HEK293T (cell line): Measurements from ENCODE around the gene RLF.

Experiments used
- ARNT ChIP-seq: fragments of 450-650 bp; IDR thresholded peaks from 2 replicates; pipeline ENCODE4 v1.6.1; 2017; ENCODE audit warnings: mild to moderate bottlenecking
- BHLHE40 ChIP-seq: fragments of 450-650 bp; IDR thresholded peaks from 2 replicates; pipeline ENCODE4 v1.6.1; 2016; ENCODE audit warnings: mild to moderate bottlenecking, moderate library complexity, borderline replicate concordance
- CTBP1 ChIP-seq: fragments of 450-650 bp; IDR thresholded peaks from 2 replicates; pipeline ENCODE4 v1.6.1; 2016; ENCODE audit warnings: borderline replicate concordance
- ELF4 ChIP-seq: fragments of 450-650 bp; IDR thresholded peaks from 2 replicates; pipeline ENCODE4 v1.6.1; 2017; ENCODE audit warnings: antibody characterized with exemption
- FOXK2 ChIP-seq: fragments of 450-650 bp; IDR thresholded peaks from 2 replicates; pipeline ENCODE4 v1.6.1; 2016; ENCODE audit warnings: mild to moderate bottlenecking
- FOXM1 ChIP-seq: fragments of 450-650 bp; IDR thresholded peaks from 2 replicates; pipeline ENCODE4 v1.6.1; 2017; ENCODE audit warnings: mild to moderate bottlenecking, borderline replicate concordance
- HDGF ChIP-seq: fragments of 450-650 bp; IDR thresholded peaks from 2 replicates; pipeline ENCODE4 v1.6.1; 2017; ENCODE audit warnings: antibody characterized with exemption, borderline replicate concordance
- LEF1 ChIP-seq: fragments of 450-650 bp; IDR thresholded peaks from 2 replicates; pipeline ENCODE4 v1.6.1; 2017; ENCODE audit warnings: mild to moderate bottlenecking, borderline replicate concordance
- NFRKB ChIP-seq: fragments of 450-650 bp; IDR thresholded peaks from 2 replicates; pipeline ENCODE4 v1.6.1; 2016; ENCODE audit warnings: mild to moderate bottlenecking, moderate library complexity
- PKNOX1 ChIP-seq: fragments of 450-650 bp; IDR thresholded peaks from 2 replicates; pipeline ENCODE4 v1.6.1; 2016
- SUZ12 ChIP-seq: fragments of 450-650 bp; IDR thresholded peaks from 2 replicates; pipeline ENCODE4 v1.6.1; 2016; ENCODE audit warnings: mild to moderate bottlenecking
- TARDBP ChIP-seq: fragments of 450-650 bp; IDR thresholded peaks from 2 replicates; pipeline ENCODE4 v1.6.1; 2016
- ZNF384 ChIP-seq: fragments of 450-650 bp; IDR thresholded peaks from 2 replicates; pipeline ENCODE4 v1.6.1; 2016

DNA sequence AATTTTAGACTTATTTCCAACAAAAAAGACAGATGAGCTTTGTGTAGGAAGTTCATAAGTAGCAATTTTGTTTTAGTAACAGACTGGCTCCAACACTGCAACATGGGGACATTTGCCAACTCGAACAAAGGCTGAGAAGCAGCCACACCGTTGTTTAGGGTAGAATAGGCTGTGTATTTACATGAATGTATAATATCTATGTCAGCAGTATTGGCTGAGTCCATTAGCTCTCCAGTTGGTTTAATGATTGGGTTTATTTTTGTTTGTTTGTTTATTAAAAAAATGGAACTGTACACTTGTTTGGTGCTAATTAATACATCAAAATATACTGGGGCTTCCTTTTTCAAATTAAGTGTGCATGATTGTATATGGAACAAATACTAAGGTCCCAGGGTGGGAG is 79.2 kb downstream of the RLF start:
- TF ChIP-seq PKNOX1 = no peak
- no peak for TF ChIP-seq NFRKB
- no peak for TF ChIP-seq HDGF
- TF ChIP-seq ELF4 = no peak
- no peak for TF ChIP-seq FOXK2
- no peak for TF ChIP-seq CTBP1
- TF ChIP-seq FOXM1 = no peak
- no peak for TF ChIP-seq SUZ12
- TF ChIP-seq BHLHE40 = no peak
- no peak for TF ChIP-seq ZNF384
- no peak for TF ChIP-seq LEF1
- no peak for TF ChIP-seq ARNT
- no peak for TF ChIP-seq TARDBP
